ENCODE data around the gene GPR21.

DNA sequence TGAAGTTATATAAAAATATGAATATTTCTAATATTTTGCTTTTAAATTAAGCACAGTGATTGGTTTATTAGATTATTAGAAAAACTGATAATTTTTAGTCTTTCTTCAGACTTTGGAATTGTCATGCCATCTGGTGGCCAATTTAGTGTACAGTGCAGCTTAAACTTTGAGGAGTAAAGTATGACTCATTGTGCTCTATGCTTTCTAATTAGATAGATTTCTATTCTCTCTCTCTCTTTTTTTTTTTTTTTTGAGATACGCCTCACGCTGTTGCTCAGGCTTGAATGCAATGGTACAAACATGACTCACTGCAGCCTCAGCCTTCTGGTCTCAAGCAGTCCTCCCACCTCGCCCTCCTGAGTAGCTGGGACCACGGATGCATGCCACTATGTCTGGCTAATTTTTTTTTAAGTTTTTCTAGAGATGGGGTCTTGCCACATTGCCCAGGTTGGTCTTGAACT lies 42.1 kb upstream of the GPR21 start:
- TF ChIP-seq GATA2 (IDR thresholded peaks at IDR 0.05; ENCODE audit: low read depth, low read length) (no peak), GATA3 (IDR thresholded peaks at IDR 0.05; ENCODE audit: low read depth, low read length) (no peak)
